ENCODE data around the gene OCA2. TPM values are rescaled to one million over a fixed set of nuclear protein-coding genes. Genes with fewer than 3 reads are reported as not detected.

The OCA2 gene
- total and polyA plus RNA-seq, 2 of the 8 experiments (the other 6 are each of a cell fraction or from before 2014, with no cell fraction given), result 0.20 TPM

DNA sequence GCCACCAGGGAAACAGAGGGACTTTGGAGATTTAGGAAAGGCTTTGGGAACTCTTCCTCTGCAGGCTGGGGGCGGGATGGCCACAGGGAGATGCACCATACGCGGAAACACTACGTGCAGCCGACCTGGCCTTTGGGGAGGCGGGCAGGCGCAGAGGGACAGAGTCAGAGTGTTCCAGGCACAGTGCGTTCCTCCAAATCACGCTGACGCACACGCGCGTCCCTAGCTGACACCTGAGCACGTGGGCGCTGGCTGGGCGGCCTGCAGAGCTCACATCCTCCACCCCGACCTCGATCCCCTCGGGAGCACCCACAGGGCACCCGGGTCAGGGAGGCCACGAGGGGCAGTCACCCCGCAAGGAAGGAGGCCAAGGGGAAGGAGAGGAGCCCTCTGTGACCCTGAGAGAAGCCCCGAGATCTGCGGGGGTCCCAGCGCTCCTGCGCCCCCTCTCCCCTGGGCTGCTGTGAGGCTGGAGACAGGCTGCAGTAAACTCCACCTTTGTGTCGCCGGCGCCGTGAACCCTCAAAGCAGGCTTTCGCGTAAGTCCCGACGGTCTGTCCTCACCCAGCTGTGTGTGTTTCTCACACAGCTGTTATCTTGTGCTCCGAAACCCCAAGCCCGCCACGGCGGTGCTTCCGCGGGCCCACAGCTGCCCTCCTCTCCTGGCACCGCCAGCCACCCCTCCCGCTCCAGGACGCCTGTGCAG, 196.3 kb downstream of the OCA2 start (continued):
- TF ChIP-seq KDM5A (IDR thresholded peaks at IDR 0.05; ENCODE audit: low read length), result no peak
- no peak for TF ChIP-seq MAFK (IDR thresholded peaks at IDR 0.05; ENCODE audit: low read depth, low read length)
- no peak for TF ChIP-seq PHF8 (conservative IDR thresholded peaks at IDR 0.05; ENCODE audit: low read depth, low read length)
- TF ChIP-seq NRF1 (IDR thresholded peaks at IDR 0.05; ENCODE audit: low read depth, low read length), result no peak

Measured in H1 (cell line).